ENCODE measurements around the gene EZH1. TPM values are rescaled to one million over a fixed set of nuclear protein-coding genes. Genes with fewer than 3 reads are reported as not detected.

The EZH1 gene
- total RNA-seq, 1 donor from 2014 or later, result 47.2 TPM

DNA sequence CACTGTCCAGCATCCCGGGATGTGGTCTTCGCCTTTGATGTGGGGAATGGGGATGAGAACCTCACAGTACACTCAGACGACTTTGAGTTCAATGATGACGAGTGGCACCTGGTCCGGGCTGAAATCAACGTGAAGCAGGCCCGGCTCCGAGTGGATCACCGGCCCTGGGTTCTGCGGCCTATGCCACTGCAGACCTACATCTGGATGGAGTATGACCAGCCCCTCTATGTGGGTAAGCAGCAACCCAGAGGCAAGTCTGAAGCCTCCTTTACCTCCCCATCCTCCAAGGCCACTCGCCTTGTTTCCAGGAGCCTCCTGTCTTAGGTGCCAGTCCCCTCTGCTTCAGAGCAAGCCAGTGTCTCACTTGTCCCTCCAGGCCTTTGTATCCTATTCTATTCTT, 52.4 kb downstream of the EZH1 start:
- intact Hi-C loops (cut with DNase I), result no loop called here
- DNase-seq (no peak), ATAC-seq (ENCODE audit: poor library complexity) (no peak)

GRCh38 chr17:42691021-42691545, 53.8 kb downstream of the EZH1 start:
- peak; percentile 2 for ATAC-seq (ENCODE audit: poor library complexity)
- intact Hi-C loops (cut with DNase I), result no loop called here
- no peak for DNase-seq

DNA sequence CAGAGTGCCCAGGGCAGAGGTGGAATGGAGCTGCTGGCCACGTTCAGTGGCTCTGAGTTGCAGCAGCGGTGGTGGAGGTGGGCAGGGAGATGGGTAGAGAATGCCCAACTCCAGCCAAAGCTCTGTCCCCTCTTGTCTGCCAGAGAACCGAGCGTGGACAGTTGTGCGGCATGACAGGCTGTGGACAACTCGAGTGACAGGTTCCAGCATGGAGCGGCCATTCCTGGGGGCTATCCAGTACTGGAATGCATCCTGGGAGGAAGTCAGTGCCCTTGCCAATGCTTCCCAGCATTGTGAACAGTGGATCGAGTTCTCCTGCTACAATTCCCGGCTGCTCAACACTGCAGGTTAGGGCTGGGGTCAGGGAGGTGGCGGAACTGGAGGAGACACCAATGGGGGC, 54.2 kb downstream of the EZH1 start:
- ATAC-seq (ENCODE audit: poor library complexity) (peak; percentile 82), DNase-seq (no peak)
- intact Hi-C loops (cut with DNase I), result no loop called here

GRCh38 chr17:42687707-42688320, 57.0 kb downstream of the EZH1 start:
- intact Hi-C loops (cut with DNase I), result no loop called here
- ATAC-seq (ENCODE audit: poor library complexity) (no peak), DNase-seq (no peak)

DNA sequence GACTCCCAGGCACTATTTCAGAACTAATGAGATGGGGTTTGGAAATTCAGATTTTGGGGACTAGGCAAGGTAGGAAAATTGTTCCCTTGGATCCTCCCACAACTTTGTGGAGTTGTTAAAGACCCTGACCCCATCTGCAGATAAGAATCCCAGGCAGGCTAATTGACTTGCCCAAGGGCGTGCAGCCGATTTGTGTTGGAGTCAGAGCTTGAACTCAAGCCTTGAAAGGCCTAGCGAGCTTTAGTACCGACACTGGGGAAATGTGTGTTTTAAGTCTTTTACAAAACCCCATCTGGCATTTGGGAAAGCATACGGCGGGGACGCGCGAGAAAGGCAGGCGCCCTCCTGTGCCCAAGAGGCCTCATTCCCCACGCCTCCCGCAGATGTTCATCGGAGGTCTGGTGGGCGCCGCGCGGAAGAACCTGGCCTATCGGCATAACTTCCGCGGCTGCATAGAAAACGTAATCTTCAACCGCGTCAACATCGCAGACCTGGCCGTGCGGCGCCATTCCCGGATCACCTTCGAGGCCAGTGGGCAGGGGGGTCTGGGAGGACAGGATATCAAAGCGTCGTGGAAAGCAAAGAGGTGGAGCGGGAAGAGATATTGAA, 58.2 kb downstream of the EZH1 start:
- no peak for ATAC-seq (ENCODE audit: poor library complexity)
- intact Hi-C loops (cut with DNase I), result no loop called here

GRCh38 chr17:42685831-42686230, 59.0 kb downstream of the EZH1 start:
- DNase-seq (no peak), ATAC-seq (ENCODE audit: poor library complexity) (no peak)
- intact Hi-C loops (cut with DNase I), result no loop called here

More for the DNA sequence above, 58.2 kb downstream of the EZH1 start:
- DNase-seq, result no peak

GRCh38 chr17:42684929-42685556, 59.8 kb downstream of the EZH1 start:
- no peak for DNase-seq
- intact Hi-C loops (cut with DNase I), result loop anchor here (5.0 kb wide), 1 partner anchor 98 kb away; no protein-coding TSS in a partner anchor
- ATAC-seq (ENCODE audit: poor library complexity), result no peak

DNA sequence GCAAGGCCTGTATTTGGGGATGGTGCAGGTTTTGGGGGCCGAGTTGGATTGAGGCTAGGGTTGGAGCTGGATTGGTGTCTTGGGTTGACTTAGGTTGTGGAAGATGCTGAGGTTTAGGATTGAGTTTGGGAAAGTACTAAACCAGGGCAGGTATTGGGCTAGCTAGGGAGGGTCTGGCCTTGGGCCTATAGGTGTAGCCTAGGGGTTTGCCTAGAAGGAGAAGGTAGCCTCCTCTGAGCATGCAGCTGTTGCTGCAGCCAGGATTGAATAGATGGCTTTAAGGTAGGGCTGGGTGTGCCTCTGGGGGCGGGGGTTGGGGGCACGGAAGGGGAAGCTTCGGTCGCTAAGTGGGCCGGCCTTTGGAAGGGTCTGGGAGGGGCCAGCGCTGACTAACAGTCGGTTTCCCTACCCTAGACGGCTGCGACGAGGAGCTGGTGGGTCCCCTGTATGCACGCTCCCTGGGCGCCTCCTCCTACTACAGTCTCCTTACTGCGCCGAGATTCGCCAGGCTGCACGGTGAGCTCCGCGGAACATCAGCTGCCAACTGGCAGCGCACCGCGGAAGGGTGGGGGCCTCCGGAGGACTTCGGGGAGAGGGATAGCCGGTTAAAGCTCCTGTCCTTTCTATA, 61.3 kb downstream of the EZH1 start:
- ATAC-seq (ENCODE audit: poor library complexity) (peak; percentile 12), DNase-seq (peak; percentile 71)
- intact Hi-C loops (cut with DNase I), result loop anchor here (5.0 kb wide), 1 partner anchor 96 kb away; no protein-coding TSS in a partner anchor

DNA sequence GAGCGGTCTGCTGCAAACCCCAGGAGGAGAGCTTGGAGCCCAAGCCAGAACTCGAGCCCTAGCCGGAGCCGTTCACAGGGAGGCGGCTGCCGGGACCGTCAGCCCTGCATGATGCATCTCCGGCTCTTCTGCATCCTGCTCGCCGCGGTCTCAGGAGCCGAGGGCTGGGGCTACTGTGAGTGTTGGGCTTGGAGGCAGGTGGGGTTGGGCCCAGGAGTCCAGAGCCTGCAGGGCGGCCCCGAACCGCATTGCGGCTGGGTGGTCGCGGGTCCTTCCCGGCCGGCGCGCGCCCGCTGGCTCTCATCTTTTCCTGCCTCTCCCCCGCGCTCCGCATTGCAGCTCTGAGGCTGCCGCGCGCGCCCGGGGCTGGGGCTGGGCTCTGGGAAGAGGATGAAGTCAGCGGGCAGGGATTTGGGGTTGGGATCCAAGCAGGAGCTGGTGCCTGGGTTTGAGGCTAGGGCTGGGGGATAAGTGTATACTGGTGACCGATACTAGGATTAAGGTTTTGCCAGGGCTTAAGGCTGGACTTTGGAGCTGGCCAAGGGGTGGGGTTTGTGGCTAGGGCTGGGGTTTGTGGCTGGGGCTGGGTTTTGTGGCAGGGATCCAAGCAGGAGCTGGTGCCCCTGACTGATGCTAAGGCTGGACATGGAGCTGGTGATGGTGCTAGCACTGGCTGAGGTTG, 62.0 kb downstream of the EZH1 start:
- DNase-seq (no peak), ATAC-seq (ENCODE audit: poor library complexity) (no peak)
- intact Hi-C loops (cut with DNase I), result loop anchor here (5.0 kb wide), 1 partner anchor 96 kb away; no protein-coding TSS in a partner anchor

- no peak for ATAC-seq (ENCODE audit: poor library complexity)
- intact Hi-C loops (cut with DNase I), result loop anchor here (5.0 kb wide), 1 partner anchor 95 kb away; no protein-coding TSS in a partner anchor
- DNase-seq, result peak; percentile 72
Observed at GRCh38 chr17:42681976-42682721, 62.7 kb downstream of the EZH1 start, which contains the start of gene CNTNAP1. Gene CNTNAP1 (plus strand): TSS chr17:42682531. CDS start chr17:42682830, 299 bp downstream.

DNA sequence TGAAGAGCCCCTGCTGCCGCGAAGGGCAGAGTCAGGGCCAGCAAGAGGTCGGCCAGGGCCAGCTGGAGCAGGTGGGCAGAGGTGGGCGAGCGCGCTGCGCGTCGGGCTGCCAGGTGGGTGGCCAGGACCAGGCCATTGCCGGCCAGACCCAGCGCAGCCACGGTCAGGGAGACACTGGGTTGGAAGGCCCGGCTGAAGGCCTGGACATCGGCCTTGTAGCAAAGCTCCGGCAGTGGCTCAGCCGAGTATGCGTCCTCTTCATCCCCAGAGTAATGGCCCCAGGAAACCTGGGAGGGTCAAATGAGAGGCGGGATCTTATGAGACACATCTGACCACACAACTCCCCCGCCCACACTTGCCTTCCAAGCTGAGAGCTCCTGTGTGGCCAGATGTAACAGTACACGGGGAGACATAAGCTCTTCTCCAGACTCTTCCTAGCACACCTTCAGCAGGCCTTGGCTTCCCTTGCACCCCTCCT, 64.5 kb downstream of the EZH1 start:
- no peak for ATAC-seq (ENCODE audit: poor library complexity)
- no peak for DNase-seq
- intact Hi-C loops (cut with DNase I), result loop anchor here (5.0 kb wide), 1 partner anchor 93 kb away; no protein-coding TSS in a partner anchor

DNA sequence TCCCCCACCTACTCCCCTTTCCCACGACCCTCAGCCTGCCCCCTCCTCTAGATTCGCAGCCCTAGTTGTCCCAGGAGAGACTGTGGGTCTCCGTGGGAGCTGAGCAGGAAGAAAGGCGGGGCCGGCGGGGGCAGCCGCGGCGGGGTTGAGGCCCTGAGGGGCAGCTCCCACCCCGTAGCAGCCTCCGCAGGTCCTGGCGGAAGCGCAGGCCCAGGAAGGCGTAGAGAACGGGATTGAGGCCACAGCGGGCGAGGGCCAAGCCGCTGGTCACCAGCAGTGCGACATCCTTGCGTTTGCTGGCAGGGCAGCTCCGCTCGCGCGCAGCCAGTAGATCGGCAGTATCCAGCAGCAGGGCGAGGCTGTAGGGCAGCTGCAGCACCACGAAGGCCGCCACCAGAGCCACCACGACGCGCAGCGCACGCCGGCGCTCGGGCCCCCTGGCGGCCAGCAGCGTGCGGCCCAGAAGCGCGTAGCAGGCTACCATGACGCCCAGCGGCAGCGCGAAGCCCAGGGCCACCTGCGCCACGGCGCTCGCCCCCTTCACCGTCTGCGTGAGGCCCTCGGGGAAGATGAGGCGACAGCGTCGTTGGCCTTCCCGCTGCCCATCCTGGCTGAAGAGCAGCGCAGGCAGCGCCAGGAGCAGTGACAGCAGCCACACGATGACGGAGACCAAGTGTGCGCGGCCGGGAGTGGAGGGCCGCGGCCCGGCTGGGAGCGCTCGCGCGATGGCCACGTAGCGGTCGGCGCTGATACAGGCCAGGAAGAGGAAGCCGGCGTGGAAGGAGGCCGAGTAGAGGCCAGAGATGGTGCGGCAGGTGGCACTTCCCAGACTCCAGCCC, 65.1 kb downstream of the EZH1 start:
- DNase-seq, result peak; percentile 90
- intact Hi-C loops (cut with DNase I), result loop anchor here (5.0 kb wide), 2 partner anchors 72 to 92 kb away; partner anchors contain the start of genes RETREG3 and TUBG1
- ATAC-seq (ENCODE audit: poor library complexity), result peak; percentile 52

DNA sequence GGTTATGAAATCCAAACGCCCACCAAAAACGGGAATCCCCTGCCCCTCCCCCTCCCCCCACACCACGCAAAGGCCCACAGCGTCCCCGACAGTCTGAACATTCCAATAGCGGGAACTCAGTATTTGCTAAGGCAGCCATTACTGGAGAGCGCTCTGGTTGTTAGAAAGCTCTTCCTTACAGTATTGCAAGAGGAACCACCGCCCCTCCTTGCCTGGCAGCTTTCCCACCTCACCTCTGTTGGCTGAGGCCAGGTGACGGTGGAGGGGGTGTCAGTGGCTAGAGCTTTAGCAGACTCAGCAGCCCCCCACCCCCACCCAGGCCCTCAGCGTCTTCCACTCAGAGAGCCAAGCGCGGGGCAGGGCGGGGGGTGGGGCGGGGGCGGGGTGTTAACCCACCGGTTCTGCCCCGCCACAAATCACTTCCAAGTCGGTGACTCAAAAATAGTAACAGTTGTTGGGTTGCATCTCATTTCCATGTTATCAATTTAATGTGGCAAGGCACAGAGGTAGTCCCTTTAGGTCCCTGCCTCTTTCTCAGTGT, 65.8 kb downstream of the EZH1 start:
- intact Hi-C loops (cut with DNase I), result loop anchor here (5.0 kb wide), 1 partner anchor 72 kb away; the partner anchor contains the start of genes RETREG3 and TUBG1
- DNase-seq, result no peak
- no peak for ATAC-seq (ENCODE audit: poor library complexity)

- intact Hi-C loops (cut with DNase I), result loop anchor here (5.0 kb wide), 1 partner anchor 71 kb away; the partner anchor contains the start of genes RETREG3 and TUBG1
- DNase-seq (peak; percentile 93), ATAC-seq (ENCODE audit: poor library complexity) (peak; percentile 46)
Observed at GRCh38 chr17:42677921-42678781, 66.7 kb downstream of the EZH1 start.
